ENCODE results near the gene NPY4R.
"Not testable (repeated sequence)": the region's sequence is repeated elsewhere in the genome, so short reads cannot be mapped to it uniquely, and the experiment has no call there.

NPY4R gene

GRCh38 chr10:46455992-46456391, 9.8 kb downstream of the NPY4R start:
- not testable (repeated sequence) for DNase-seq

GRCh38 chr10:46451365-46451764, 14.4 kb downstream of the NPY4R start:
- DNase-seq, result not testable (repeated sequence)

- DNase-seq, result not testable (repeated sequence)
Observed at GRCh38 chr10:46450829-46451228, 14.9 kb downstream of the NPY4R start.

GRCh38 chr10:46447439-46447838, 18.3 kb downstream of the NPY4R start:
- DNase-seq, result not testable (repeated sequence)

GRCh38 chr10:46445389-46446122, 20.2 kb downstream of the NPY4R start:
- not testable (repeated sequence) for DNase-seq

- not testable (repeated sequence) for DNase-seq
Observed at GRCh38 chr10:46443422-46443821, 22.3 kb downstream of the NPY4R start.

GRCh38 chr10:46442706-46443275, 23.0 kb downstream of the NPY4R start:
- DNase-seq, result not testable (repeated sequence)

GRCh38 chr10:46441837-46442278, 23.9 kb downstream of the NPY4R start:
- not testable (repeated sequence) for DNase-seq

- DNase-seq, result not testable (repeated sequence)
Observed at GRCh38 chr10:46440942-46441341, 24.8 kb downstream of the NPY4R start.

- not testable (repeated sequence) for DNase-seq
Observed at GRCh38 chr10:46423550-46423949, 42.2 kb downstream of the NPY4R start.

GRCh38 chr10:46419570-46420379, 46.0 kb downstream of the NPY4R start:
- not testable (repeated sequence) for DNase-seq

- DNase-seq, result not testable (repeated sequence)
Observed at GRCh38 chr10:46418283-46418682, 47.5 kb downstream of the NPY4R start.

- DNase-seq, result not testable (repeated sequence)
Observed at GRCh38 chr10:46415291-46415690, 50.5 kb downstream of the NPY4R start.

- DNase-seq, result not testable (repeated sequence)
Observed at GRCh38 chr10:46412665-46413064, 53.1 kb downstream of the NPY4R start.

- DNase-seq, result not testable (repeated sequence)
Observed at GRCh38 chr10:46411123-46411522, 54.6 kb downstream of the NPY4R start.
